MM.1S (cell line): ENCODE data around the gene THRB.

ENCODE experiments used
- EZH2 ChIP-seq: fragments of 300-600 bp; sonication (generic); optimal IDR thresholded peaks from 2 replicates; pipeline ENCODE3; 2017; ENCODE audit warnings: low read depth, mild to moderate bottlenecking, antibody characterized with exemption, low read length, mixed read lengths
- TF ChIP-seq, protein P1 (sequence below): fragments of 300-600 bp; sonication (generic); IDR thresholded peaks from 2 replicates; pipeline ENCODE4 v1.5.1; 2016; ENCODE audit warnings: antibody characterized with exemption, low read length, mixed read lengths

DNA sequence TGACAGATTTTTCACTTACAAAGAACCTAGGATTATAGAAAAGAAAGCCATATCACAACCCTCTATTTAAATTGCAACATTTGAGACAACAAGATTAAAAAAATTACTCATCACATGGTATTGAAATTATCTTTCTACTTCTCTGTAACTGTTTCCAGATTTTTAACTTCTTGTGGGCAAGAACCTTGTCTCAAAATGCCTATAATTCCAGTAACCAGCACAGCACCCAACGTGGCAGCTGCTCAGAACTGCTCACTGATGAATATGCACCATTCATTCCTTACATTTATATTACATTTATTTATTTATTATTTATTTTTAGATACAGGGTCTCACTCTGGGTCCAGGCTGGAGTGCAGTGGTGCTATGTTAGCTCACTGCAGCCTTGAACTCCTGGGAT is 216.1 kb downstream of the THRB start:
- TF ChIP-seq EZH2 = no peak
- TF ChIP-seq, protein P1, sequence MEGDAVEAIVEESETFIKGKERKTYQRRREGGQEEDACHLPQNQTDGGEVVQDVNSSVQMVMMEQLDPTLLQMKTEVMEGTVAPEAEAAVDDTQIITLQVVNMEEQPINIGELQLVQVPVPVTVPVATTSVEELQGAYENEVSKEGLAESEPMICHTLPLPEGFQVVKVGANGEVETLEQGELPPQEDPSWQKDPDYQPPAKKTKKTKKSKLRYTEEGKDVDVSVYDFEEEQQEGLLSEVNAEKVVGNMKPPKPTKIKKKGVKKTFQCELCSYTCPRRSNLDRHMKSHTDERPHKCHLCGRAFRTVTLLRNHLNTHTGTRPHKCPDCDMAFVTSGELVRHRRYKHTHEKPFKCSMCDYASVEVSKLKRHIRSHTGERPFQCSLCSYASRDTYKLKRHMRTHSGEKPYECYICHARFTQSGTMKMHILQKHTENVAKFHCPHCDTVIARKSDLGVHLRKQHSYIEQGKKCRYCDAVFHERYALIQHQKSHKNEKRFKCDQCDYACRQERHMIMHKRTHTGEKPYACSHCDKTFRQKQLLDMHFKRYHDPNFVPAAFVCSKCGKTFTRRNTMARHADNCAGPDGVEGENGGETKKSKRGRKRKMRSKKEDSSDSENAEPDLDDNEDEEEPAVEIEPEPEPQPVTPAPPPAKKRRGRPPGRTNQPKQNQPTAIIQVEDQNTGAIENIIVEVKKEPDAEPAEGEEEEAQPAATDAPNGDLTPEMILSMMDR = no peak
